GM21529 (cell line): ENCODE measurements around the gene POLR2F.
"Not testable (repeated sequence)": the region's sequence is repeated elsewhere in the genome, so short reads cannot be mapped to it uniquely, and the experiment has no call there.

ENCODE experiments used
- ATAC-seq: cut with Tn5 transposase; IDR thresholded peaks from one replicate; pipeline ENCODE4 v1.9.1; 2021; ENCODE audit not compliant: unreplicated experiment

Gene POLR2F

DNA sequence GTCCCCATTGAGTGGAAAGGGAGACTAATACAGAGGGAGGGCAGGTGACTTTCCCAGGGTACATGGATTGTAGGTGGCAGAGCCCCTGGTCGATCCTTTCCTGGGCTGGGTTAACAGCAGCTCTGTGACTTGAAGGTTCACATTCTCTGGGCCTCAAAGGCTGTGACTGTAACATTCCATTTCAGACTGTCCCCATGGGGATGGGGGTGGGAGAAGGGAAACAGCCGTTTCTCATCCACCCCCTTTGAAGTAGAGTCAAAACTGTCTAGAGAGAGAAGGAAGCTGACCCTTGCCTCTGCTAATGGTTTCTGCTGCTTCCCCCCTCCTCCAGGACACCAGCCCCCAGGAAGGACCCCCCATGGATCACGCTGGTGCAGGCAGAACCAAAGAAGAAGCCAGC, 28.2 kb upstream of the POLR2F start:
- ATAC-seq: no peak

- ATAC-seq: no peak
Measured at GRCh38 chr22:37925767-37926166, 27.7 kb upstream of the POLR2F start.

- no peak for ATAC-seq
Measured at GRCh38 chr22:37926358-37926757, 27.1 kb upstream of the POLR2F start.

GRCh38 chr22:37926771-37927636, 26.5 kb upstream of the POLR2F start:
- ATAC-seq: no peak

DNA sequence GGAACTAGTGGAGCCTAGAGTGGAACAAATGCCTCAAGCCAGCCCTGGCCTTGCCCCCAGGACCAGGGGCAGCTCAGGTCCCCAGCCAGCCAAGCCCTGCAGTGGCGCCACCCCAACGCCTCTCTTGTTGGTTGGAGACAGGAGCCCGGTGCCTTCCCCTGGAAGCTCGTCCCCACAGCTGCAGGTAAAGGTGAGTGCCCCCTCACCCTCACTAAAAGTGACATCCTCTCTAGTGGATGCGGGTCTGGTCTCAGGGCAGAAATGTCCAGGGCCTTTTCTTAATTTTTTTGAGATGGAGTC, 25.9 kb upstream of the POLR2F start:
- no peak for ATAC-seq

GRCh38 chr22:37929390-37929789, 24.1 kb upstream of the POLR2F start:
- ATAC-seq: no peak

GRCh38 chr22:37930270-37930951, 23.1 kb upstream of the POLR2F start:
- ATAC-seq: no peak

- no peak for ATAC-seq
Measured at GRCh38 chr22:37930952-37931440, 22.5 kb upstream of the POLR2F start.

GRCh38 chr22:37931893-37932389, 21.6 kb upstream of the POLR2F start:
- no peak for ATAC-seq

DNA sequence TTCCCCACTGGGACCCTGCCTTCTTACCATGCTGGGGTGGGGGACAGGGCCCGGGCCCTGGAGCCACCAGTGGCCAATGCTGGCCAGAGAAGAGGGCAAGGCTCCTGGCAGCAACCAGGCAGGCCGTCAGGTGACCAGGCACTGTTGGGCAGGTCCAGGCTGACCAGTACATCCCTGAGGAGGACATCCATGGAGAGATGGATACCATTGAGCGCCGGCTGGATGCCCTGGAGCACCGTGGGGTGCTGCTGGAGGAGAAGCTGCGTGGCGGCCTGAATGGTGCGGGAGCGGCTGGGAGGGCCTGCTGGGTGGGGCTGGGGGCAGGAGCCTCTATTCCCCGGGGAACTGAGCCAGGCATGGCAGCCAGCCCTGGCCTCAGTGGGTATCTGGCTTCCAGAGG, 21.1 kb upstream of the POLR2F start:
- no peak for ATAC-seq

DNA sequence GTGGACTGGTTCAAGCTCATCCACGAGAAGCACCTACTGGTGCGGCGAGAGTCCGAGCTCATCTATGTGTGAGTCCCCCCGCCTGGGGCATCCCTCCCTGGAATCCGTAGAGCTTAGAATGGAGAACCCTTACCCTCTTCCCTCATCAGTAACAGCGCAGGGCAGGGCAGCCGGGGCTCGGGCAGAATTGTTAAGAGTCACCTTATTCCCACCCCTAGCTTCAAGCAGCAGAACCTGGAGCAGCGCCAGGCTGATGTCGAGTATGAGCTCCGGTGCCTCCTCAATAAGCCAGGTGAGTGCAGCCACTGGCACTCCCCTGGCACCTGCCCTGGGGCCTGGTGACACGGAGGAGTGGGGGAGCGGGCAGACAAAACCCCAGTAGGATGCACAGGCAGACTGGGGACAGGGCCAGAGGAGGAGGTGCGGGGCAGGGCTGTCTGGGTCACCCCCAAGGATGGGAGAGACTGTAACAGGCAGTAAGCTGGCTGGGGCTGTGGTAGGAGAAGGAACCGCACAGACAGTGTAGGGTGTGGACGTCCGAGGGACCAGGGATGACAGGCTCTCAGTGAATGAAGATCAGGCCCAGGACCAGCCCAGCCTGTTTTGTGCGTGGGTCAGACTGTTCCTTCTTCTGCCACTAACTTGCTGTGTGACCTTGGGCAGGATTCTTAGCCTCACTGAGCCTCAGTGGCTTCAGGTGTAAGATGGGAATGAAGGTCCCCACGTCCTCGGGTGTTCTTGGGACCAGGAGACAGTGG, 20.5 kb upstream of the POLR2F start:
- ATAC-seq: no peak

- ATAC-seq: peak; percentile 71
Measured at GRCh38 chr22:37933711-37934376, 19.7 kb upstream of the POLR2F start.

GRCh38 chr22:37940698-37941376, 12.7 kb upstream of the POLR2F start:
- no peak for ATAC-seq

DNA sequence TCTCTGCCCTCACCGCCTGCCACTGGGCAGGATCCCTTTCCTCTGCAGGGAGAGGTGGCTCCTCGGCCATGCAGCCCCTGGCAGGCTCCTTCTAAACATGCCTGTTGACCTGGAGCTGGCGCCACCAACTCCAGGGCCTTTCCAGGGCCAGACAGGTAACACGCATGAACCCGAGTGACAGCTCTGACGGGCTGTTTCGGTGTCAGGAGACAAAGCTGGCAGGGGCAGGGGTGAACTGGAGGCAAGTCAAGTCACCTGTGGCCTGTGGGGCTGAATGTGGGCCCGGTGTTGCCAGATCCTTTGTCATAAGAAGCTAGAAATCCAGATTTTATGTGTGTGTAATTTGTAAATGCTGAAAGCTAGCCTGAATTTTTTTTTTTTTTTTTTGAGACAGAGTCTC, 11.4 kb upstream of the POLR2F start:
- no peak for ATAC-seq

- ATAC-seq: no peak
Measured at GRCh38 chr22:37943136-37943824, 10.2 kb upstream of the POLR2F start.

DNA sequence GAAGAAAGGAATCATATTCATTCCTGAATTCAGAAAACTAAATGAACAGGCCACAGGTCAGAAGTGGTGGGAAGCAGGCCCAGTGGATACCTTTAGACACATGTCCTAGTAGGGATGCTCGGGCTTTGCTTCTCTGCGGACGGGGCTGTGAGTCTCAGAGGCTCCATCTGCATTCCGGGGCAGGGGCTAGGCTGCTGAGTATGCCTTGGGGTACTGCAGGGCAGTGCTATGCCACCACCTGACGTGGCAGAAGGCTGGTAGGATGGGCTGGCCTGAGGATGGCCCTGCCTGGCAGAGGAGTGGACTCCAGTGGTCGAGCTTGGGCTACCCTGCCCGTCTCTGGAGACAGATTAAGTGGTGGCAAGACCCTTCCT, 9.7 kb upstream of the POLR2F start:
- no peak for ATAC-seq

- ATAC-seq: not testable (repeated sequence)
Measured at GRCh38 chr22:37944423-37944822, 9.1 kb upstream of the POLR2F start.

- not testable (repeated sequence) for ATAC-seq
Measured at GRCh38 chr22:37947142-37947795, 6.2 kb upstream of the POLR2F start.

GRCh38 chr22:37951305-37951704, 2.2 kb upstream of the POLR2F start:
- ATAC-seq: no peak
